ENCODE results near the gene BCL2L2. TPM values are rescaled to one million over a fixed set of nuclear protein-coding genes. Genes with fewer than 3 reads are reported as not detected.

The BCL2L2 gene
- total and polyA plus RNA-seq, 2 of the 8 experiments (the other 6 are each of a cell fraction or from before 2014, with no cell fraction given), result 9.3 to 13.8 TPM

DNA sequence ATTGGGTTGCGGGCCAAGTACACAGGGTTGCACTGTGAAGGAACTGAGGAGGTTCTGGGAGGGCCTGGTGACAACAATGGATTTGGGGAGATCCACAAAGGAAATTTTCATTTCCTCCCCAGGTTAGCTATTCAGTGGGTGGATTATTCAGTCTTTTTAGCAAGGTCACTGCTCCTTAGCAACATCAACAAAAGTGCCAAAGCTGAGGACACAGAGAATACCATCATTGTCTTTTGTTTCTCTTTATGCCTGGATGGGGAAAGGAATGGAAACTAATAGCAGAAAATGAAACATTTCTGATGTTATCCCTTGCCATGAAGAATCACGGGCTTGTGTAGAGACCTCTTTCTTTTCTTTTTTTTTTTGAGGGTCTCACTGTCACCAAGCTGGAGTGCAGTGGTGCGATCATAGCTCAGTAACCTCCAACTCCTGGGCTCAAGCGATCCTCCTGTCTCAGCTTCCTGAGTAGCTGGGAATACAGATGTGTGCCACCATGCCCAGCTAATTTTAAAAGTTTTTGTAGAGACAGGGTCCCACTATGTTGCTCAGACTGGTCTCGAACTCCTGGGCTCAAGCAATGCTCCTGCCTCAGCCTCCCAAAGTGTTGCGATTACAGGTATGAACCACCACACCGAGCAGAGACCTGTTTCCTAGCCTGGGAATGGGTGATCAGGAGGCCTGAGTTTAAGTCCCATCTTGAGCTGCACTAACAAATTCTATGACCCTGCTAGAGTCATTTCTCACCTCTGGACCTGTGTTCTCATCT is 10.4 kb upstream of the BCL2L2 start:
- Histone ChIP-seq H2AK5ac (ENCODE audit: low read depth, low read length) (no peak overlapping the region), H3K4me1 (replicated peaks in 1 of 4; ENCODE audit: control insufficient read depth in 3 of 4, insufficient read depth in 4 of 4, low read length in 3 of 4) (peaks cover 0 to 4% (median 0%) of the 10 kb centered on the region in 4 experiments; a peak in 4 of 7 replicates), H3K4me2 (ENCODE audit: insufficient read depth in 1 of 2, low read depth in 2 of 2, low read length in 2 of 2) (no peak overlapping the region), H3K23me2 (ENCODE audit: low read depth, low read length) (peaks cover 5% of the 10 kb centered on the region; the same call in 1 of the 2 replicates), H2BK12ac (ENCODE audit: low read depth, low read length) (no peak overlapping the region), H3K4me3 (ENCODE audit: extremely low read depth in 1 of 4, insufficient read depth in 2 of 4, low read depth in 3 of 4, low read length in 4 of 4) (no peak overlapping the region), H2BK120ac (replicated peaks; ENCODE audit: low read depth, low read length) (no peak overlapping the region), H4K91ac (replicated peaks; ENCODE audit: insufficient read length, low read length) (no peak overlapping the region), H3K27ac (ENCODE audit: low read depth, low read length) (no peak overlapping the region), H4K20me1 (replicated peaks in 1 of 2; ENCODE audit: control insufficient read depth in 1 of 2, insufficient read depth in 2 of 2, low read length in 2 of 2) (peaks cover 5 to 8% of the 10 kb centered on the region in 2 experiments), H3K79me2 (ENCODE audit: control insufficient read depth in 1 of 2, insufficient read depth in 2 of 2, low read length in 2 of 2) (no peaks in the 10 kb centered on the region), H4K5ac (ENCODE audit: insufficient read length, low read depth, low read length) (no peak overlapping the region), H3K27me3 (replicated peaks in 1 of 4; ENCODE audit: control insufficient read depth in 3 of 4, extremely low read depth in 1 of 4, insufficient read depth in 3 of 4, low read length in 3 of 4) (peaks cover 42 to 77% (median 70%) of the 10 kb centered on the region in 4 experiments), H2BK20ac (ENCODE audit: low read length) (no peak overlapping the region), H2AFZ (ENCODE audit: low read length) (no peak overlapping the region), H3K36me3 (ENCODE audit: control insufficient read depth in 2 of 4, insufficient read depth in 4 of 4, low read length in 3 of 4) (no peaks in the 10 kb centered on the region), H3K56ac (replicated peaks; ENCODE audit: insufficient read length, low read depth, low read length) (no peak overlapping the region), H3K79me1 (ENCODE audit: low read depth, low read length) (no peaks in the 10 kb centered on the region), H3K23ac (ENCODE audit: insufficient read length) (no peak overlapping the region), H3K18ac (ENCODE audit: extremely low read depth, low read length) (no peak overlapping the region), H2BK15ac (ENCODE audit: low read length) (no peak overlapping the region), H3K9ac (replicated peaks in 1 of 4; ENCODE audit: extremely low read depth in 1 of 4, low read depth in 3 of 4, low read length in 3 of 4) (no peak overlapping the region; a peak in 1 of 7 replicates), H2BK5ac (ENCODE audit: low read depth, low read length) (no peak overlapping the region), H3K14ac (ENCODE audit: insufficient read length) (no peak overlapping the region), H3K4ac (replicated peaks; ENCODE audit: insufficient read length, low read depth, low read length) (no peak overlapping the region), H4K8ac (ENCODE audit: extremely low read depth, insufficient read depth, low read length) (no peak overlapping the region), H3K9me3 (ENCODE audit: insufficient read depth in 2 of 2, low read depth in 1 of 2, low read length in 1 of 2) (no peaks in the 10 kb centered on the region)
- FAIRE-seq (no peak), DNase-seq (ENCODE audit: low read depth in 1 of 2, low spot score in 2 of 2) (no peak)
- CTCF ChIA-PET (ENCODE audit: partially characterized antibody), result interaction anchor here (0.6 to 7.2 kb wide), 21 partner anchors 9 to 224 kb away, joined by 3 to 42 read pairs (median 3); partner anchors contain the start of genes ACIN1, BCL2L2, C14orf119 and HOMEZ
- 91% methylated on average over 7 of the region's 7 CpGs; no CpG with 5 or more reads in 1 of the 2 experiments for WGBS, 2 experiments (ENCODE audit: extremely low coverage in 1 of 2, insufficient coverage in 1 of 2, insufficient read length in 1 of 2, insufficient replicate concordance in 2 of 2, low coverage in 1 of 2, low lambda C conversion rate in 2 of 2, missing lambda C conversion rate in 1 of 2)
- POLR2A ChIA-PET (ENCODE audit: partially characterized antibody), result no interaction called here
- TF ChIP-seq NRF1 (IDR thresholded peaks at IDR 0.05; ENCODE audit: low read depth, low read length) (no peak), CHD1 (IDR thresholded peaks at IDR 0.05; ENCODE audit: low read depth, low read length) (no peak), SAP30 (IDR thresholded peaks at IDR 0.05; ENCODE audit: insufficient read depth, insufficient replicate concordance, low read length) (no peak), POLR2A (IDR thresholded peaks at IDR 0.05; ENCODE audit: control extremely low read depth in 1 of 2, low read depth in 2 of 2, low read length in 2 of 2) (no peak), EGR1 (IDR thresholded peaks at IDR 0.05; ENCODE audit: borderline replicate concordance, low read depth, low read length) (no peak), GTF2F1 (IDR thresholded peaks at IDR 0.05; ENCODE audit: borderline replicate concordance, low read depth, low read length) (no peak)
- TF ChIP-seq, protein P1, sequence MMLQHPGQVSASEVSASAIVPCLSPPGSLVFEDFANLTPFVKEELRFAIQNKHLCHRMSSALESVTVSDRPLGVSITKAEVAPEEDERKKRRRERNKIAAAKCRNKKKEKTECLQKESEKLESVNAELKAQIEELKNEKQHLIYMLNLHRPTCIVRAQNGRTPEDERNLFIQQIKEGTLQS (IDR thresholded peaks at IDR 0.05; ENCODE audit: insufficient read depth, low read depth, low read length), result no peak
- TF ChIP-seq, protein P2, sequence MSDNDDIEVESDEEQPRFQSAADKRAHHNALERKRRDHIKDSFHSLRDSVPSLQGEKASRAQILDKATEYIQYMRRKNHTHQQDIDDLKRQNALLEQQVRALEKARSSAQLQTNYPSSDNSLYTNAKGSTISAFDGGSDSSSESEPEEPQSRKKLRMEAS (IDR thresholded peaks at IDR 0.05), result no peak
- TF ChIP-seq, protein P3, sequence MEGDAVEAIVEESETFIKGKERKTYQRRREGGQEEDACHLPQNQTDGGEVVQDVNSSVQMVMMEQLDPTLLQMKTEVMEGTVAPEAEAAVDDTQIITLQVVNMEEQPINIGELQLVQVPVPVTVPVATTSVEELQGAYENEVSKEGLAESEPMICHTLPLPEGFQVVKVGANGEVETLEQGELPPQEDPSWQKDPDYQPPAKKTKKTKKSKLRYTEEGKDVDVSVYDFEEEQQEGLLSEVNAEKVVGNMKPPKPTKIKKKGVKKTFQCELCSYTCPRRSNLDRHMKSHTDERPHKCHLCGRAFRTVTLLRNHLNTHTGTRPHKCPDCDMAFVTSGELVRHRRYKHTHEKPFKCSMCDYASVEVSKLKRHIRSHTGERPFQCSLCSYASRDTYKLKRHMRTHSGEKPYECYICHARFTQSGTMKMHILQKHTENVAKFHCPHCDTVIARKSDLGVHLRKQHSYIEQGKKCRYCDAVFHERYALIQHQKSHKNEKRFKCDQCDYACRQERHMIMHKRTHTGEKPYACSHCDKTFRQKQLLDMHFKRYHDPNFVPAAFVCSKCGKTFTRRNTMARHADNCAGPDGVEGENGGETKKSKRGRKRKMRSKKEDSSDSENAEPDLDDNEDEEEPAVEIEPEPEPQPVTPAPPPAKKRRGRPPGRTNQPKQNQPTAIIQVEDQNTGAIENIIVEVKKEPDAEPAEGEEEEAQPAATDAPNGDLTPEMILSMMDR (IDR thresholded peaks at IDR 0.05; ENCODE audit: control extremely low read depth in 1 of 3, insufficient read depth in 1 of 3, low read depth in 1 of 3, low read length in 3 of 3), result no peak

All from H1 (cell line).